H1 (cell line): ENCODE results near the gene MEIS3. TPM values are rescaled to one million over a fixed set of nuclear protein-coding genes. Genes with fewer than 3 reads are reported as not detected.

Source experiments
- CTCF ChIA-PET: fragments of 300-600 bp; sonication (Branson Sonifier 250); formaldehyde crosslinking; loops from one replicate; lab custom pipeline; 2021; ENCODE audit not compliant: partially characterized antibody; lab: Charles Lee
- POLR2A ChIA-PET: fragments of 300-600 bp; sonication (Branson Sonifier 250); formaldehyde crosslinking; loops from one replicate; lab custom pipeline; 2021; ENCODE audit warnings: inconsistent platforms; ENCODE audit not compliant: partially characterized antibody; lab: Charles Lee
- DNase-seq, 2 experiments: peaks; one replicate each; pipeline versions ENCODE4 v3.0.0 to v3.0.0-alpha.2; 2010 to 2022; ENCODE audit warnings: low spot score in 2 of 2, low read depth in 1 of 2, mixed read lengths in 1 of 2
- FAIRE-seq: peaks from 2 replicates; lab custom pipeline; 2011; peaks lifted over from hg19 to GRCh38; lab: Jason Lieb, UNC
- H2AFZ ChIP-seq: 2 replicates; pipeline ENCODE4 v1.8.1; 2012; ENCODE audit warnings: low read length, inconsistent platforms
- H2AK5ac ChIP-seq: 2 replicates; pipeline ENCODE4 v1.6.1; 2013; ENCODE audit warnings: low read depth, low read length
- H2BK120ac ChIP-seq: replicated peaks from 2 replicates; pipeline ENCODE3; 2013; ENCODE audit warnings: low read depth, low read length, inconsistent platforms
- H2BK12ac ChIP-seq: 2 replicates; pipeline ENCODE4 v1.6.1; 2013; ENCODE audit warnings: low read depth, low read length
- H2BK15ac ChIP-seq: 2 replicates; pipeline ENCODE4 v1.6.1; 2013; ENCODE audit warnings: low read length
- H2BK20ac ChIP-seq: 2 replicates; pipeline ENCODE4 v1.6.1; 2013; ENCODE audit warnings: low read length
- H2BK5ac ChIP-seq: 2 replicates; pipeline ENCODE4 v1.6.1; 2013; ENCODE audit warnings: low read depth, low read length
- H3K14ac ChIP-seq: 2 replicates; pipeline ENCODE4 v1.6.1; 2013; ENCODE audit warnings: inconsistent platforms; ENCODE audit not compliant: insufficient read length
- H3K18ac ChIP-seq: 2 replicates; pipeline ENCODE4 v1.6.1; 2013; ENCODE audit warnings: low read length; ENCODE audit errors: extremely low read depth
- H3K23ac ChIP-seq: 2 replicates; pipeline ENCODE4 v1.6.1; 2013; ENCODE audit warnings: inconsistent platforms; ENCODE audit not compliant: insufficient read length
- H3K23me2 ChIP-seq: 2 replicates; pipeline ENCODE4 v1.6.1; 2013; ENCODE audit warnings: low read depth, low read length
- H3K27ac ChIP-seq: 2 replicates; pipeline ENCODE4 v1.6.1; 2011; ENCODE audit warnings: low read depth, low read length, inconsistent platforms
- H3K27me3 ChIP-seq, 4 experiments: replicated peaks in 1 of 4; 1 replicate in 1 of 4; 2 replicates in 3 of 4; pipeline versions ENCODE4 v1.6.1 to v1.8.1; 2011 to 2013; ENCODE audit warnings: low read length in 3 of 4, mild to moderate bottlenecking in 3 of 4, inconsistent platforms in 2 of 4, mixed read lengths in 2 of 4, moderate library complexity in 1 of 4; ENCODE audit not compliant: control insufficient read depth in 3 of 4, insufficient read depth in 3 of 4; ENCODE audit errors: extremely low read depth in 1 of 4
- H3K36me3 ChIP-seq, 4 experiments: 2 replicates each; pipeline versions ENCODE4 v1.6.1 to v1.8.1; 2011 to 2013; ENCODE audit warnings: mild to moderate bottlenecking in 4 of 4, low read length in 3 of 4, moderate library complexity in 2 of 4, control low read depth in 1 of 4, inconsistent platforms in 1 of 4; ENCODE audit not compliant: insufficient read depth in 4 of 4, control insufficient read depth in 2 of 4
- H3K4ac ChIP-seq: replicated peaks from 2 replicates; pipeline ENCODE3; 2013; ENCODE audit warnings: low read length, low read depth, mixed read lengths, inconsistent platforms; ENCODE audit not compliant: insufficient read length
- H3K4me1 ChIP-seq, 4 experiments: replicated peaks in 1 of 4; 1 replicate in 1 of 4; 2 replicates in 3 of 4; pipeline versions ENCODE4 v1.6.1 to v1.8.1; 2011 to 2013; ENCODE audit warnings: low read length in 3 of 4, inconsistent platforms in 2 of 4, mixed read lengths in 1 of 4; ENCODE audit not compliant: insufficient read depth in 4 of 4, control insufficient read depth in 3 of 4
- H3K4me2 ChIP-seq, 2 experiments: 2 replicates each; pipeline versions ENCODE4 v1.6.1 to v1.8.1; 2011 to 2013; ENCODE audit warnings: low read depth in 2 of 2, low read length in 2 of 2, control low read depth in 1 of 2, inconsistent platforms in 1 of 2, mild to moderate bottlenecking in 1 of 2; ENCODE audit not compliant: insufficient read depth in 1 of 2
- H3K4me3 ChIP-seq, 4 experiments: fragments of 200-600, 300-600 bp in 1 of 4; sonication (generic), shearing (Covaris generic), sonication (Bioruptor Twin) in 1 of 4; 2 replicates each; pipeline versions ENCODE4 v1.5.1 to v1.8.1; 2011 to 2016; ENCODE audit warnings: low read length in 4 of 4, low read depth in 3 of 4, control low read depth in 2 of 4, inconsistent platforms in 2 of 4, mild to moderate bottlenecking in 2 of 4, mixed read lengths in 1 of 4, moderate library complexity in 1 of 4; ENCODE audit not compliant: insufficient read depth in 2 of 4; ENCODE audit errors: extremely low read depth in 1 of 4
- H3K56ac ChIP-seq: replicated peaks from 2 replicates; pipeline ENCODE3; 2013; ENCODE audit warnings: low read depth, mild to moderate bottlenecking, mixed read lengths, low read length, inconsistent platforms; ENCODE audit not compliant: insufficient read length
- H3K79me1 ChIP-seq: 2 replicates; pipeline ENCODE4 v1.6.1; 2013; ENCODE audit warnings: low read depth, low read length, control low read depth
- H3K79me2 ChIP-seq, 2 experiments: 2 replicates each; pipeline versions ENCODE4 v1.6.1 to v1.8.1; 2012 to 2013; ENCODE audit warnings: low read length in 2 of 2, mild to moderate bottlenecking in 2 of 2, inconsistent platforms in 1 of 2; ENCODE audit not compliant: insufficient read depth in 2 of 2, control insufficient read depth in 1 of 2
- H3K9ac ChIP-seq, 4 experiments: replicated peaks in 1 of 4; 1 replicate in 1 of 4; 2 replicates in 3 of 4; pipeline versions ENCODE4 v1.6.1 to v1.8.1; 2011 to 2013; ENCODE audit warnings: low read depth in 3 of 4, low read length in 3 of 4, control low read depth in 2 of 4, mild to moderate bottlenecking in 2 of 4, moderate library complexity in 2 of 4, inconsistent platforms in 1 of 4; ENCODE audit errors: extremely low read depth in 1 of 4
- H3K9me3 ChIP-seq, 2 experiments: 2 replicates each; pipeline versions ENCODE4 v1.6.1 to v1.8.1; 2012 to 2013; ENCODE audit warnings: mild to moderate bottlenecking in 2 of 2, moderate library complexity in 2 of 2, control low read depth in 1 of 2, inconsistent platforms in 1 of 2, low read depth in 1 of 2, low read length in 1 of 2, mixed read lengths in 1 of 2; ENCODE audit not compliant: insufficient read depth in 2 of 2
- H4K20me1 ChIP-seq, 2 experiments: replicated peaks in 1 of 2; 2 replicates each; pipeline versions ENCODE3 to v1.8.1; 2011 to 2013; ENCODE audit warnings: inconsistent platforms in 2 of 2, low read length in 2 of 2, mild to moderate bottlenecking in 1 of 2; ENCODE audit not compliant: insufficient read depth in 2 of 2, control insufficient read depth in 1 of 2
- H4K5ac ChIP-seq: 2 replicates; pipeline ENCODE4 v1.6.1; 2013; ENCODE audit warnings: low read length, low read depth, mixed read lengths, inconsistent platforms; ENCODE audit not compliant: insufficient read length
- H4K8ac ChIP-seq: 2 replicates; pipeline ENCODE4 v1.8.0; 2013; ENCODE audit warnings: mild to moderate bottlenecking, moderate library complexity, low read length, inconsistent platforms; ENCODE audit not compliant: insufficient read depth; ENCODE audit errors: extremely low read depth
- H4K91ac ChIP-seq: replicated peaks from 2 replicates; pipeline ENCODE3; 2013; ENCODE audit warnings: low read length, mixed read lengths, inconsistent platforms; ENCODE audit not compliant: insufficient read length
- CBX8 ChIP-seq: fragments of 300-800, 300-1000 bp; sonication (generic); IDR thresholded peaks from 2 replicates; pipeline ENCODE4 v1.7.1; 2016; ENCODE audit warnings: low read depth, low read length, borderline replicate concordance
- KDM4A ChIP-seq: IDR thresholded peaks from one replicate; pipeline ENCODE4 v1.7.1; 2012; ENCODE audit warnings: low read depth, mild to moderate bottlenecking, moderate library complexity, low read length, inconsistent platforms; ENCODE audit not compliant: severe bottlenecking
- POLR2A ChIP-seq, 2 experiments: IDR thresholded peaks; 1 replicate in 1 of 2; 2 replicates in 1 of 2; pipeline ENCODE4 v1.6.1; 2011; ENCODE audit warnings: low read depth in 2 of 2, low read length in 2 of 2, mild to moderate bottlenecking in 2 of 2; ENCODE audit errors: control extremely low read depth in 1 of 2
- WGBS, 2 experiments: shearing (Covaris generic) in 1 of 2; methylation state at CpG; one replicate each; pipeline versions ENCODE4 v1.1.6 to v1.1.7; 2013 to 2015; ENCODE audit warnings: low lambda C conversion rate in 2 of 2, mixed read lengths in 2 of 2, inconsistent platforms in 1 of 2, low coverage in 1 of 2, missing lambda C conversion rate in 1 of 2; ENCODE audit not compliant: insufficient replicate concordance in 2 of 2, insufficient coverage in 1 of 2, insufficient read length in 1 of 2; ENCODE audit errors: extremely low coverage in 1 of 2, missing lambda C conversion rate in 1 of 2; 5-methylcytosine and 5-hydroxymethylcytosine counted together
- polyA plus RNA-seq, 7 experiments: library from polyadenylated mRNA; depleted of rRNA in 3 of 7; stranded (reverse) in 5 of 7; unstranded in 2 of 7; fragments of >200 nt in 5 of 7; fragments of 200-250 nt in 2 of 7; gene quantifications; 1 replicate in 5 of 7; 2 replicates in 1 of 7; 4 replicates in 1 of 7; pipeline versions ENCODE4 v1.2.1 to v1.2.3, GENCODE V29; 2011 to 2013; ENCODE audit warnings: missing spikeins in 2 of 7, mixed read lengths in 2 of 7
- total RNA-seq: library from RNA; stranded (reverse); fragmentation: NEBNext Ultra II Directional; extraction: Animal tissue kit (Norgen Biotek cat#: 25700); gene quantifications from 2 replicates; pipeline ENCODE4 v1.2.1, GENCODE V29; 2021

Gene MEIS3
- total and polyA plus RNA-seq, 2 of the 8 experiments (the other 6 are each of a cell fraction or from before 2014, with no cell fraction given): 24.5 to 28.2 TPM

- peak overlapping the region in 1 of 4 experiments; percentile 75; a peak in 3 of 8 replicates for H3K4me3 ChIP-seq
- H3K4me1 ChIP-seq: peaks cover 3 to 28% (median 15%) of the 10 kb centered on the region in 4 experiments
Observed at GRCh38 chr19:47422417-47423163, 3.3 kb upstream of the MEIS3 start.

More at GRCh38 chr19:47422417-47423163, 3.3 kb upstream of the MEIS3 start:
- Histone ChIP-seq H3K9me3 (no peaks in the 10 kb centered on the region), H3K56ac (no peak overlapping the region), H3K79me2 (no peaks in the 10 kb centered on the region), H3K27ac (no peak overlapping the region), H3K23ac (no peak overlapping the region), H3K23me2 (peaks cover 34% of the 10 kb centered on the region), H3K79me1 (no peaks in the 10 kb centered on the region), H2AFZ (no peak overlapping the region), H4K91ac (peak overlapping the region; percentile 44), H2BK5ac (no peak overlapping the region), H2BK120ac (no peak overlapping the region), H3K4me2 (peak overlapping the region; percentile 92 to 96), H4K5ac (no peak overlapping the region), H3K18ac (no peak overlapping the region; the same call in 1 of the 2 replicates), H3K9ac (no peak overlapping the region), H2BK12ac (no peak overlapping the region), H2BK20ac (no peak overlapping the region), H3K36me3 (no peaks in the 10 kb centered on the region), H3K27me3 (peaks cover 31 to 66% (median 62%) of the 10 kb centered on the region in 4 experiments), H2AK5ac (no peak overlapping the region), H3K14ac (no peak overlapping the region), H4K20me1 (peaks cover 3 to 5% of the 10 kb centered on the region in 2 experiments), H4K8ac (no peak overlapping the region), H2BK15ac (0 out of 2 replicates have a peak overlapping the region, but pooled peaks have one; percentile 40), H3K4ac (no peak overlapping the region)
- POLR2A ChIA-PET: no interaction called here
- DNase-seq (no peak), FAIRE-seq (no peak)
- TF ChIP-seq KDM4A (no peak), POLR2A (IDR thresholded peaks at IDR 0.05; ENCODE audit: control extremely low read depth in 1 of 2, low read depth in 2 of 2, low read length in 2 of 2) (no peak), CBX8 (0 out of 2 replicates have a peak, but pooled peaks have one; percentile 38)
- CTCF ChIA-PET: interaction anchor here (0.6 kb wide), 1 partner anchor 72 kb away, joined by 5 read pairs; no protein-coding TSS in a partner anchor
- 13% methylated on average over 1 of the region's 1 CpG; no CpG with 5 or more reads in 1 of the 2 experiments for WGBS, 2 experiments
